ENCODE data around the gene TTC28.
A peak's percentile ranks its signal among the peaks of the same experiment; 100 is the strongest.
"Not testable (repeated sequence)": the region's sequence is repeated elsewhere in the genome, so short reads cannot be mapped to it uniquely, and the experiment has no call there.

TTC28 gene

DNA sequence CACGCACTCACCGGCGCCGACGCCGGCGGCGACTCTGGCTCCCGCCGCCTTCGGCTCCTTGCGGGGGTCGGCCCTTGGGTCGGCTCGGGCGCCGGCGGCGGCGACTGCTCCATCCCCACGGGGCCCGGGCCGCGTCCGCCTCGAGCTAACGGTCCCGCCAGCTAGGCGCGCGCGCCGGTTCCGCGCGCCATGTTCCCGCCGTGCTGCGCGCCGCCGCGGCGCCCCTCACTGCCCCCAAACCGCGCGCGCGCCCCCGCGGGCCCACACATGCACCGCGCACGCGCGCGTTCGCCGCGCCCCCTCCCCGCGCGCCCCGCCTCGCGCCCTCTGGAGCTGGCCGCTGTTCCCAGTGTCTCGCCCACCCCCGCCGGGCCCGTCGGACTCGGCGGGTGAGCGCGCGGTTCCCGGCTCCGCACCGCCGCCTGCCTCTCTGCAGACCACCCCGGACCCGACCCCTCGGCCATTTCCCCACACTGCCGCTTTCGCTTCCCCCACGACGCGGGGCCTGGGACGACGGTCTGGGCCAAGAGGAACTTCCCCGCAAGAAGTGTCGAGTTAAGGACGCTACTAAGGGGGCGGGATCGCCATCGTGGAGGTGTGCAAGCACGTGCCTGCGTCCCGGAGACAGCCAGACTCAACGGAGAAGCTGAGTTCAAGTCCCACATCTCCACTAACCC lies at the start of gene TTC28:
Gene TTC28 (minus strand): TSS at position 230 of the 677 bp plus-strand sequence. CDS start 117 bp downstream, at position 113.
- DNase-seq, result peak; percentile 27

DNA sequence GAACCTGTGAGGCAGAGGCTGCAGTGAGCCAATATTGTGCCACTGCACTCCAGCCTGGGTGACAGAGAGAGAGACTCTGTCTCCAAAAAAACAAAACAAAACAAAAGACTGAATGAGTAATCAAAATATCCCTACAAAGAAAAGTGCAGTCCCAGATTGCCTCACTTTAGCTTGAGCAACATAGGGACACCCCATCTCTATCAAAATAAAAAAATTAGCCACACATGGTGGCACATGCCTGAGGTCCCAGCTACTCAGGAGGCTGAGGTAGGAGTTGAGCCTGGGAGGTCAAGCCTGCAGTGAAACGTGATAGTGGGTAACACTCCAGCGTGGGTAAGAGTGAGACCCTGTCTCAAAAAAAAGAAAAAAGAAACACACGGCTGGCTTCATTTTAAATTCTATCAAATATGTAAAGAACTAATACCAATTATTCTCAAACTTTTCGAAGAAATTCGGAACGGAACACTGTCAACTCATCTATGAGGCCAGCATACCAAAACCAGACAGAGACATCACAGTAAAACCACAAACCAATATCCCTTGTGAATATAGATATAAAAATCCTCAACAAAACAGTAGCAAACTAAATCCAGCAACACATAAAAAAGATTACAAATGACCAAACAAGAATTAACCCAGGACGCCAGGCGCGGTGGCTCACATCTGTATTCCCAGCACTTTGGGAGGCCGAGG lies 49.1 kb upstream of the TTC28 start:
- no peak for DNase-seq

DNA sequence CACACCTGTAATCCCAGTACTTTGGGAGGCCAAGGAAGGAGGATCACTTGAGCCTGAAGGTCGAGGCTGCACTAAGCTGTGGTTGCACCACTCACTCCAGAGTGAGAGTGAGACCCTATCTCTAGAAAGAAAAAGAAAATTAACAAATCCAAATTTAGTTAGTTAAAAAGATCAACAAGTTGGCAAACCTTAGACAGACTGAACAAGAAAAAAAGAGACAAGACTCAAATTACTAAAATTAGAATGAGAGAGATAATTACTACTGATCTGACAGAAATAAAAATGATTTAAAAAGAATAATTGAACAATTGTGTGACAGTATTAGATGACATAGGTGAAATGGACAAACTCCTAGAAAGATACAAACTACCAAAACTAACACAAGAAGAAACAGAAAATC lies 48.4 kb upstream of the TTC28 start:
- DNase-seq, result no peak

DNA sequence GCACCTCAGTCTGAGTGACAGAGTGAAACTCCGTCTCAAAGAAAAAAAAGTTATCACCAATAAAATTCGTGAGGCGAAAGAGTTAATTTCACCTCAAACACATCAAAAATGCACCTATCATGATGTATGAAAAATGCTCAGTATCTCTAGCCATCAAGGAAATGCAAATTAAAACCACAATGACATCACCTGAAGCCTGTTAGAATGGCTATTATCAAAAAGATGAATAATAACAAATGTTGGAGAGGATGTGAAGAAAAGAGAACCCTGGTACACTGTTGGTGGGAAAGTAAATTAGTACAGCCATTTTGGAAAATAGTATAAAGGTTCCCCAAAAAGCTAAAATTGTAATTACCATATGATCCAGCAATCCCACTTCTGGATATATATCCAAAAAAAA lies 38.4 kb upstream of the TTC28 start:
- DNase-seq, result no peak

DNA sequence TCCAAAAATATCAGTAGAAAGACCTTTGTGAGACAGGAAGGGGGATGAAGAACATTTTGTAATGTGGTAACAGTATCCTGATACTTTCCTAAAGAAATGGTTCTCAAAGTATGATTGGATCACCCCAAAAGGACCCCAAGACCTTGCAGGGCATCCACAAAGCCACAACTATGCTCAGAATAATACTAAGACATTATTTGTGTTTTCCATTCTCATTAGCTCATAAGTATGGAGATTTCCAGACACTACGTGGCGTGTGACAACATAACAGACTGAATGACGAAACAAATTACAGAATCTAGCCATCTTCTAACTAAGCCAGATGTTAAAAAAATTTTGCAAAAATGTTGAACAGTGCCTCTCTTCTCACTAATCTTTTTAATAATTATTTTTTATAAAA lies 37.0 kb upstream of the TTC28 start:
- DNase-seq, result no peak

DNA sequence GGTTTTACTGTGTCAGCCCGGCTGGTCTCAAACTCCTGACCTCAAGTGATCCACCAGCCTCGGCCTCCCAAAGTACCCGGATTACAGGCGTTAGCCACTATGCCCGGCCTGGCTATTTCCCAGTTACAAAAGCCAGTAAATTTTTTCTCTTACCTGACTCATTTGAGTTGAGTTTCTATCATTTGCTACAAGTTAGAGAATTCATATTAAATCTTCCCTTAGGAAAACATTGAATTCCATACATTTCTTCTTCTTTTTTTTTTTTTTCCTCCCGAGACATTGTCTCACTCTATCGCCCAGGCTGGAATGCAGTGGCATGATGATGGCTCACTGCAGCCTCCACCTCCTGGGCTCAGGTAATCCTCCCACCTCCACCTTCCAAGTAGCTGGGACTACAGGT lies 36.0 kb upstream of the TTC28 start:
- DNase-seq, result no peak

DNA sequence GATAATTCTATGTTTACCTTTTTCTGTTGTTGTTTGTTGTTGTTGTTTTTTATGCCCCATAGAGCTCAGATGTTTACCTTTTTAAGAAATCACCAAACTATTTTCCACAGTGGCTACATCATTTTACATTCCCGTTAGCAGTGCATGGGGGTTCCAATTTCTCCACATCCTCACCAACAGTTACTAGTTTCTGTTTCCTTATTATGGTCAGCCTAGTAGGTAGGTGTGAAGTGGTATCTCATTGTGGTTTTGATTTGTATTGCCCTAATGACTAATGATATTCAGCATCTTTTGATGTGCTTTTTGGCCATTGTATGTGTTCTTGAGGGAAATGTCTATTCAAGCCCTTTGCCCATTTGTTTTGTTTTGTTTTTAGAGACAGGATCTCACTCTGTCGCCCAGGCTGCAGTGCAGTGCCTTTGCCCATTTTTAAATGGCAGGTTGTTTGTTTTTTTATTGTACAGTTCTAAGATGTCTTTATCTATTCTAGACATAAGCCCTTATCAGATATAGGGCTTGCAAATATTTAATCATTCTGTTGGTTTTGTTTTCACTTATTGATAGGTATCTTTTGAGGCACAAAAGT lies 34.5 kb upstream of the TTC28 start:
- DNase-seq, result no peak

DNA sequence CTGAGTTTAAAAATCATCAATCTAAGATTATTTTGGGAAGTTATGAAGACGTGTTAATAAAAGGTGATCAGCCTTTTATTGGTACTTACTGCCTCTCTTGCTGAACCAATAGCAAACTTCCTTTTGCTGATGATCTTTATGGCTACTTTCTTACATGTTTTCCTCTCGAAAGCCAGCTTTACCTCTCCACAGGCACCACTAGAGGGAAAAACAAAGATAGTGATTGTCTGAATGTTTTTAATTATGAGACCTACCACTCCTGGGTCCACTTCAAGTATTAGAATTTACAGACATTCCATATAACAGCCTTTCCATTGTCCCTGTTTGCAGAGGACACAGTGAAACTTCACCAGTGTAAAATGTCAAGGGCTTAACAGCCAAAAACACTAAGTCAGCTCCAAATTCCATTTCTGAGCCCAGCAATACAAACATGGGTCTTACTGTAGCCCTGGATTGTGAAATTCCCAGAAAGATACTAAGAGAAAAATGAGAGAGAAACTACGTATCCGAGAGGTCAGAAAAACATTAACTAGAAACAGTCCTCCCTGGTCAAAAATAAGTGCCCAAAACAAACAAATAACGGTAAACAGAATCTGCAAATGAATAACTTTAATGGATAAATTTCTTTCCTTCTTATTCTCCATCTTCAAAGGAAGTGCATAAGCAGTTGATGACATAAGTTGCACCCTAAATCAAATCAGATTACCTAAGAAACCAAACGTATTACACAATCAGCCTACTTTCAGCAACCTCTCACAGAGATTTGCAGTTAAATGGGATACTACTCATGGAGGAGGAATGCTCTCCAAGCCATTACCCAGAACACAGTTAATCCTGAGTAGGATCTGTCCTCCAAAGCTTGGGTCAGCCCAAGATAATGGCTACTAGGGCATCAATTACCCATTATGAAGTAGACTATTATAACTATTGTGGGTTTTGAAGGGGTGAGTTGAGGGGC lies 32.5 kb upstream of the TTC28 start:
- DNase-seq, result no peak

DNA sequence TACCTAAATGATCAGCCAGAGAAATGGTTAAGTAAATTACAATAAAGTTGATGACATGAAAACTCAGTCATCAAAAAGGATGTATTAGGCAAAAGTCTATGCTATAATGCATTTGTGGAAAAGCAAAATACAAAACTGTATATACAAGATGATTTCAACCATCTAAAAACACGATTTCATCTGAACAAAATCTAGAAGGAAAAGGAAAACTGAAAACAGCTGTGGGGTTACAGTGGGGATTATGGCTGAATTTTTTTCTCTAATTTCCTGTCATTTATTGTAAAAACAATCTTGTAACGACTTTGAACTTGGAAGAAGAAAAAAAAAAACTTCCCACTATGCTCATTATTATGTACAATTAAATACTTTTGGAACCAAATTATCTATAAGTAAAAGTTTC lies 31.7 kb upstream of the TTC28 start:
- no peak for DNase-seq

DNA sequence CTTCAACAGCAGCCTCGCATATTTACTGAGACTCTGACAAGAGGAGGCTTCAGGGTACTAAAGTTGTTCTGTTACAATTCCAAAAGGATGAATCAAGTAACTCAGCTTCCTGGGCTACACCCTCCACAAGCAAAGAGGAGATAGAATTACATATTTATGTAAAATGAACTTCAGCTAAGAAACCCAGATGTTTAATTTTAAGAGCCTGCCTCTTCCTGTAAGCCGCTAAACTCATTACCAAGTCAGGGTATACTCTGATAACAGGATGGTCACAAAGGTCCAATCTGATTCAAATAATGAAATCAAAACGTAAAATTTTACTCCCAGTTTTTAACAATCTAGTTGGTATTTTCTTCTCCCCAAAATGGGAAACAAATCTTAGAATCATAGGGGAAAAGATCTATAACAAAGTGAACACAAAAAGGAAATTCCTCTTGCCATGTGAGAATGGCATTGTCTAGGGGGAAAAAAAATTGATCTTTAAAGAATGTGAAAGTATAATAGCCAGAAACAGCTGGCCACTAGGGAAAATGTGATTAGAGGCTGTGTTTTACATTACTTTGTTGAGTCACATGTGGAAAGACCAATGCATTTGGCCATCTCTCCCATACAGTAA lies 31.0 kb upstream of the TTC28 start:
- no peak for DNase-seq

DNA sequence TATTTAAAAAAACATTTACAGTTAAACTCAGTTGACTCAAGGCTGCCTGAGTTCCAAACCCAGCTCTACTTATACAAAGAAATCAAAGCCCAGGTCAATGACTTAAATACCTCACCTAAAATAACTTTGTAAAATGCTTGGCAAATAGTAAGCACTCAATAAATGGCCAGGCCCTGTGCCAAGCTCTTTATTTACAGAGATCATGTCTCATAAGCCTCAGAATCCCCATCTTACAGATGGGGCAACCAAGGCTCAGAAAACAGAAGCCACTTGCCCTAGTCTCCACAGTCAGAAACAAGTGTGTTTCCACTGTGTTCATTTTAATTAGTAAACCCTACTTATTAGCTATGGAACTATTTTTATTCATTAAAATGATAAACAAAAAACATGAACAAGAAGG lies 30.5 kb upstream of the TTC28 start:
- no peak for DNase-seq

DNA sequence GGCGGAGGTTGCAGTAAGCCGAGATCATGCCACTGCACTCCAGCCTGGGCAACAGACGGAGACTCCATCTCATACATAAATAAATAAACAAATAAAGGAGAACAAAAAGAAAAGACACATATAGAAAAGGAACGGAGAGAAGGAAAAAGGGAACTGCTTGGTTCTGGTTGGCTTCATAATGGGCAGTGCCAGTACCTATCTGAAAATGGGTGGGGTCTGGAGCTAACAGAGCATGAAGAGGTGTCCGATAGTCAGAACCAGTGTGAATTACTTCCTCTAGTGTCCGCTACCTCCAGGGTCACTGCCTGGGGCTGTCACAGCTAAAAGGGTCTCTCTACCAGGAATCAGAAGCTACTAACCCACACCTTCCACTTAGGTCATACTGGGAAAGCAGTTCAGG lies 27.2 kb upstream of the TTC28 start:
- no peak for DNase-seq

DNA sequence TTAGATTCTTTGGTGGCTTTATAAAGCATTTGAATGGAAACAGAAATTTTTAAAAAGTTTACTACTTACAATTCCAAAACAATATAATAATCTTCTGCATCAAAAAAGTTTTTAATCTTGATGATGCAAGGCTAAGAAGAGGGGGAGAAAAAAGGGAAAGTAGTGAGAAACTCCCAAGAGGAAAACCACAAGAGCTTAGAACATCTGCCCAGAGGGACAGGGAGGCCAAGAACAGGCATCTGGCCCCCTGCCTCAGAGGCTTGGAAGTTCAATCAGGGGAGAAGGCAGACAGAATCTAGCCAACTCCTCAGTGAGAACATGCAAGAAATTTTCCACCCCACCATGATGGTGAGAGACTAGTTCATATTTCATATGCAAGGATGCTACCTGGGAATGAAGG lies 23.8 kb upstream of the TTC28 start:
- DNase-seq, result no peak

DNA sequence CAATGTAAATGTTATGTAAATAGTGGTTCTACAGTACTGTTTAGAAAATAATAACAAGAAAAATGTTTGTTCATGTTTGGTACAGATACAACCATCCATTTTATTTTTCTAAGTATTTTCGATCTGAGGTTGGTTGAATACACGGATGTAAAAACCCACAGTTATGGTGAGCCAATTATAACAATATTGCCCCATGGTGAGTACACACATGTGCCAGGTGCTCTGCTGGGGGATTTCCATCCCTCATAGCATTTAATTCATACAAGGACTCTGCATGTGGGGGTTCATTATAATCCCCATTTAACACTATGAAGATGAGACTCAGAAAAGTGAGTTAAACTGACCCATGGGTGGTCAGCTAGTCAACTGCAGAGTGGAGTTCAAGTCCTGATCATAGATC lies 23.3 kb upstream of the TTC28 start:
- no peak for DNase-seq

DNA sequence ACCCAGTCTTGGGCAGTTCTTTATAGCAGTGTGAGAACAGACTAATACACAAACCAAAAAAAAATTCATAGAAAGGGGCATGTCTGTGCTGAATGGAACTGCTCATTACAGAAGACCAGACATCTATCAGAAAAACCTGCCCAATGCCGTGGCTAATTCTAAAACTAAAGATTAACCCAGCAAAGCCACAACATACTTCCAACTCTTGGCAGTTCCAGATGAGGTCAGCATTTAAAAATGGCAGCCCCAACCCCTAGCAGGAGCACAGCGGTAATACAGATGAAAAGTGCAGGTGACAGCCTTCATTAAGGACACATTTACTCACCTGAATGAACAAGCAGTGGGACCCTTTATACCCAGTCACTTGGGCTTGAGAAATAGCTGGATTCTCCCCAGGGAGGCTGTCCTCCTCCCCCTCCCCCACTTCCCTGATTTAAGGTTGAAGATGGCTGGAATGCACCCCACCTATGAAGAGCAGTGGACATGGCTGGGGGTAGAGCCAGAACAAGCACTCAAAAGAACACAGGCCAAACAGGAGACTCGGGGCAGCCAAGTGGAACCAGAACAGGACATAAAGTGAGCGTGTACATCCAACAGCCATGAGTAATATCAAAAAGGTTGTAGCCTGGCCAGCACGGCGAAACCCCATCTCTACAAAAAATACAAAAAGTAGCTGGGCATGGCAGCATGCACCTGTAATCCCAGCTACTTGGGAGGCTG lies 13.6 kb upstream of the TTC28 start:
- not testable (repeated sequence) for DNase-seq

DNA sequence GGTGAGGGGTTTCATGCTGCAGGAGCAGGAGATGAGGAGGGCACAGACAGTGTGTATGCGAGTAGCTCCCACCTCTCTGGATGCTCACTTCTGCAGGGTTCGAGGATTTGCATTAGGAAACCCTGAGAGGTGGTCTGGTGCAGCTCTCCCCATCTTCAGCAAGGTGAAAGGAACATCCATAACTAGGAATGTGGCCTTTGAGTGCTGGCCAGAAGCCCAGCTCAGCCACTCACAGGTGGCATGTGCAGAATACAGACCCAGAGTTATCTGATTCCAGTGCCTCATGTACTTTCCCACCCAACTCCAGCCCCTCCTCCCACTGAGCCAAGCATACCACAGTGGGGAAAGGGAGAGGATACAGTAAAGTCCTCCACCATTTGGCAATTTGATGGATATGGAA lies 10.2 kb upstream of the TTC28 start:
- DNase-seq, result not testable (repeated sequence)

DNA sequence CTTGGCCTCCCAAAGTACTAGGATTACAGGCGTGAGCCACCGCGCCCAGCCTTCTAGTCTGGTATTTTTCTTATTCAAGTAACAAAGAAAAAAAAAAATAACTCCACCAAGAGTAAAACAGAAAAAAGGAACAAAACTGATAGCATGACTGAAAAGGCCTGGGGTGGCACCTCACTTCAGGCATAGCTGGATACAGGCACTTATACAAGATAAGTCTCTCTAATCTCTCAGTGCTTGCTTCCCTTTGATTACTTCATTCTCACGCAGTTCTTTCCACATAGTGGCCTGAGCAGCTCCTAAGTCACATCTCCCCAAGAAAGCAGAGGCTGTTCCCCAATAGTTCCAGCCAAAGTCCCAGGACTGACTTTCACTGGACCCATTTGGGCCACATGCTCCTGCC lies 3.3 kb upstream of the TTC28 start:
- DNase-seq, result not testable (repeated sequence)

DNA sequence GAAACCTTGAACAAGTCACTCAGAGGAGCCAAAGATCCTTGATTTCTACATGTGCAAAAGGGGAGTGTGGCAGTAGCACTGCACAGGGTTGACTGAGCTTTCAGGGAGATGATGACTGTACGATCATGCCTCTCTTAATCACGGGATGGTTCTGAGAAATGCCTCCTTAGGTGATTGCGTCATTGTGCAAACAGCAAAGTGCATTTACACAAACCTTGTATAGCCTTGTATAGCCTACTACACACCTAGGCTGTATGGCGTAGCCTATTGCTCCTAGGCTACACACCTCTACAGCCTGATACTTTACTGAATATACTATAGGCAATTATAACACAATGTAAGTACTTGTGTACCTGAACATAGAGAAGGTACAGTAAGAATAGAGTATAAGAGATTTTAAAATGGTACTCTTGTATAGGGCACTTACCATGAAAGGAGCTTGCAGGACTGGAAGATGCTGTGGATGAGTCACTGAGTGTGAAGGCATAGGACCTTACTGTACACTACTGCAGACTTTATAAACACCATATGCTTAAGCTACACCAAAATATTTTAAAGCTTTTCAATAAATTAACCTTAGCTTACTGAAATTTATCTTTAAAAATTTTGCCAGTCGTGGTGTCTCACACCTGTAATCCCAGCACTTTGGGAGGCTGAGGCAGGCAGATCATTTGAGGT lies 1.3 kb upstream of the TTC28 start:
- DNase-seq, result not testable (repeated sequence)

DNA sequence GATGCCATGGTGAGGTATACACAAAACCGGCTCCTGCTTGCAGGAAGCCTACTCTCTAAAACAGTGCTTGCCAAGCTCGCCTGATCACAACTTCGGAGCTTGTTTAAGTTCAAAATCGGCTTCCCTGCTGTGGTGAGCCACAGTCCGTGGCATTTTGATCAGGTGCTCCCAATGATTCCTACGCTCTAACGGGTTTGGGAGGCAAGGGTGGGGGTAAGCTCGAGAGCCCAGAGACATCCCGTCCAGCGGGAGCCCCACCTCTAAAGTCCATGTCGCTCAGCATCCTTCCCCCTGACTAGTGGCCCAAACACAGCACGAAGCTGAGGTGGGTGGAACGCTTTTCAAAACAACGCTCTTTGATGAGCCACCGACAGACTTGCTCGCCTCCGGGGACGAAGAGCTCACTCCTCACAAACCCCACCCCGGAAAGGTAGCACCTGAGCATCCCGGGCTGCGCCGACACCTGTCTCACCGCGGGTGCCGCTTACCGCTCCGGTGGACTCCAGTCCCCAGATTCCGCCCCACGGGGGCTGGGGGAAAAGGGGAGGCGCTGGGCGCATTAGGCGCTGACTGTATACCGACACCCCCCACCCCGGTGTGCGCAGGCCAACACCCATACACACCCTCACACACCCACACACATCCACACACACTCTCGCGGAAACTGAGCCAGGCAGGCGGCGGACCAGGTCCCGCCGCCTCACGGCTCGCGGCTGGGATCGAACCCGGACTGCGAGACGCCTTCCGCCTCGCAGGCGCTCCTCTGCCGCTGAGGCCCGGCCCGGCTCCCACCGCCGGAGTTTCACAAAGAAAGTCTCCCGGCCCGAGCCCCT lies 646 bp downstream of the TTC28 start:
- peak; percentile 13 for DNase-seq

DNA sequence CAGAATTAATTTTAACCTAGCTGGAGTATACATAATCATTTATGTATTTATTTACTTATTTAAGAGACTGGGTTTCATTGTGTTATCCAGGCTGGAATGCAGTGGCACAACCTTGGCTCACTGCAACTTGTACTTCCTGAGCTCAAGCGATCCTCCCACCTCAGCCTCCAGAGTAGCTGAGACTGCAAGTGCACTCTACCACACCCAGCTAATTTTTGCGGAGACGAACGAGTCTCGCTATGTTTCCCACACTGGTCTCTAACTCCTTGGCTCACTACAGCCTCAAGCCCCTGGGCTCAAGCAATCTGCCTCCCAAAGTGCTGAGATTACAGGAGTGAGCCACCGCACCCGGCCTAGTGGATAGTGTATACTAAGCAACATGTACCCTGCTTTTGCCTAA lies 1.5 kb downstream of the TTC28 start:
- not testable (repeated sequence) for DNase-seq
